Left ventricle myocardium inferior (tissue), 1 donor: ENCODE results near the gene TTC21B. TPM values are rescaled to one million over a fixed set of nuclear protein-coding genes. Genes with fewer than 3 reads are reported as not detected.
A peak's percentile ranks its signal among the peaks of the same experiment; 100 is the strongest.

ENCODE experiments used
- DNase-seq: peaks from one replicate; pipeline ENCODE4 v3.0.0-alpha.2; 2020
- H3K27ac ChIP-seq: fragments of 200-600 bp; replicated peaks from 2 replicates; pipeline ENCODE4 v1.8.0; 2021
- H3K27me3 ChIP-seq: fragments of 200-600 bp; 2 replicates; pipeline ENCODE4 v1.8.0; 2021; ENCODE audit warnings: low read depth
- H3K36me3 ChIP-seq: fragments of 200-600 bp; 2 replicates; pipeline ENCODE4 v1.8.0; 2021
- H3K4me1 ChIP-seq: fragments of 200-600 bp; 2 replicates; pipeline ENCODE4 v1.8.0; 2021
- H3K4me3 ChIP-seq: fragments of 200-600 bp; 2 replicates; pipeline ENCODE4 v1.8.0; 2021; ENCODE audit warnings: mild to moderate bottlenecking, moderate library complexity
- H3K9me3 ChIP-seq: fragments of 200-600 bp; replicated peaks from 2 replicates; pipeline ENCODE4 v1.8.0; 2021
- intact Hi-C: fragments of 100-400 bp; cut with micrococcal nuclease; formaldehyde crosslinking; loops from one replicate; pipeline ENCODE4 v1.11.0; 2022
- total RNA-seq: library from RNA; stranded (reverse); fragmentation: NEBNext Ultra II Directional; extraction: Animal tissue kit (Norgen Biotek cat#: 25700); gene quantifications from one replicate; pipeline ENCODE4 v1.2.1, GENCODE V29; 2021
- TF ChIP-seq, protein P1 (sequence below): fragments of 200-600 bp; IDR thresholded peaks from 2 replicates; pipeline ENCODE4 v1.8.0; 2021; ENCODE audit warnings: antibody characterized with exemption, mild to moderate bottlenecking, borderline replicate concordance
- donor health status: DM: no; HTN: yes; CAD: no; lungs with severe emphysema.

TTC21B gene
- total RNA-seq, 1 donor from 2014 or later = 15.5 TPM

- H3K4me1 ChIP-seq = peaks cover 12% of the 10 kb centered on the region
- intact Hi-C loops = no loop called here
- TF ChIP-seq, protein P1, sequence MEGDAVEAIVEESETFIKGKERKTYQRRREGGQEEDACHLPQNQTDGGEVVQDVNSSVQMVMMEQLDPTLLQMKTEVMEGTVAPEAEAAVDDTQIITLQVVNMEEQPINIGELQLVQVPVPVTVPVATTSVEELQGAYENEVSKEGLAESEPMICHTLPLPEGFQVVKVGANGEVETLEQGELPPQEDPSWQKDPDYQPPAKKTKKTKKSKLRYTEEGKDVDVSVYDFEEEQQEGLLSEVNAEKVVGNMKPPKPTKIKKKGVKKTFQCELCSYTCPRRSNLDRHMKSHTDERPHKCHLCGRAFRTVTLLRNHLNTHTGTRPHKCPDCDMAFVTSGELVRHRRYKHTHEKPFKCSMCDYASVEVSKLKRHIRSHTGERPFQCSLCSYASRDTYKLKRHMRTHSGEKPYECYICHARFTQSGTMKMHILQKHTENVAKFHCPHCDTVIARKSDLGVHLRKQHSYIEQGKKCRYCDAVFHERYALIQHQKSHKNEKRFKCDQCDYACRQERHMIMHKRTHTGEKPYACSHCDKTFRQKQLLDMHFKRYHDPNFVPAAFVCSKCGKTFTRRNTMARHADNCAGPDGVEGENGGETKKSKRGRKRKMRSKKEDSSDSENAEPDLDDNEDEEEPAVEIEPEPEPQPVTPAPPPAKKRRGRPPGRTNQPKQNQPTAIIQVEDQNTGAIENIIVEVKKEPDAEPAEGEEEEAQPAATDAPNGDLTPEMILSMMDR = no peak
- DNase-seq = no peak
- no peak overlapping the region for H3K4me3 ChIP-seq
- peaks cover 63% of the 10 kb centered on the region for H3K36me3 ChIP-seq
- H3K27ac ChIP-seq = peak overlapping the region; percentile 21
- no peaks in the 10 kb centered on the region for H3K9me3 ChIP-seq
- no peaks in the 10 kb centered on the region for H3K27me3 ChIP-seq
Measured at GRCh38 chr2:165889158-165889557, 64.4 kb downstream of the TTC21B start.

DNA sequence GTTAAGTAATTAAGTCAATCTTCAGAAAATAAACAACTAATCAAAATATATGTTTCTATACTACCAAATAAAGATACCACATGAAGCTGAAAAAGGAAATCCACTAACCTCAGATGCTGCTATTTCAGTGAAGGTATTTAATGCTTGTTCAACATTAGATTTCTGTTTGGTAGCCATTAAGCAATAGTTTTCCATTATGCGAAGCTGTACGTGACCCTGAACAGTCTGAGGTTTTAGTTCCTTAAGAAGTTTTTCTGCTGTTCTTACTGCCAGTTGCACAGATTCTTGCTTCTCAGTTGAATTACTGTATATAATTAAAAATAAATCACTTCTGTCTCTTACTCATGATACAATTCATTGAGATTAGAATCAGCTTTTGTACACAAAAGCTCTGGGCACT lies 65.4 kb downstream of the TTC21B start:
- Histone ChIP-seq H3K36me3 (peaks cover 62% of the 10 kb centered on the region), H3K9me3 (no peaks in the 10 kb centered on the region), H3K4me1 (peaks cover 12% of the 10 kb centered on the region), H3K27ac (no peak overlapping the region), H3K4me3 (no peak overlapping the region), H3K27me3 (no peaks in the 10 kb centered on the region)
- intact Hi-C loops = no loop called here
- TF ChIP-seq, protein P1 = no peak
- no peak for DNase-seq

DNA sequence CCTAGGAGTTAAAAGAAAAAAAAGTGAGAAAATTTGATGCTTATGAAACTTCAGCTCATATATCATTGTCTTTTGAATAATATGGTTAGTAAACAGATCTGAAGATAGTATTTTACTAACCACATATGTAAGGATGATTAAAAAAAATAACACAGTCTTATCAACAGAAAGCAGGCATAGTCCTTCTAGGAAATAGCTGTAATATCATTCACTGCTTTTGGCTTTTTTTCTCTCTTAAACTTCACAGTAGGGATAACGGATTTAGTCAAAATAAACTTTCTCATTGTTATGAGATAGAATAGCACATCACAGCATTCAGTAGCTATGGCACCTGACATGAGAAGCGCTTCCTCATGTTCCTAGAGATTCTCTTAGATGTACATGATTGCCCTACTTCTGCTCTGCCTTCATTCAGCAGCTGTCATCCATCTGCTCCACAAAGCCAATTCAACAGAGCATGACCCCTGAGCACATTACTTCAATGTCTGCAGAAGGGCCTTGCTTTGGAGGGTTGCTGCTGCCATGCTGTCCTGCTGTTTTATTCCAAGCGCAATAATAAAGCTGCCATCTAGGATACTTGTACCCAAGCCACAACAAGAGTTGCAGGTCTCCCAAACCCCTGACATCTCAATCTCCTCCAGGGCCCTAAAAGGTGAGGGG lies 67.0 kb downstream of the TTC21B start:
- Histone ChIP-seq H3K27ac (no peak overlapping the region), H3K27me3 (no peaks in the 10 kb centered on the region), H3K4me3 (no peak overlapping the region), H3K4me1 (peaks cover 12% of the 10 kb centered on the region), H3K9me3 (no peaks in the 10 kb centered on the region), H3K36me3 (peaks cover 60% of the 10 kb centered on the region)
- TF ChIP-seq, protein P1 = no peak
- no peak for DNase-seq
- intact Hi-C loops = no loop called here

- TF ChIP-seq, protein P1 = no peak
- Histone ChIP-seq H3K36me3 (peaks cover 47% of the 10 kb centered on the region), H3K27me3 (no peaks in the 10 kb centered on the region), H3K4me1 (no peaks in the 10 kb centered on the region), H3K4me3 (no peak overlapping the region), H3K27ac (no peak overlapping the region), H3K9me3 (peaks cover under 1% of the 10 kb centered on the region)
- DNase-seq = no peak
- intact Hi-C loops = loop anchor here (10.0 kb wide), 1 partner anchor 473 kb away; no protein-coding TSS in a partner anchor
Measured at GRCh38 chr2:165877565-165878550, 75.7 kb downstream of the TTC21B start.

DNA sequence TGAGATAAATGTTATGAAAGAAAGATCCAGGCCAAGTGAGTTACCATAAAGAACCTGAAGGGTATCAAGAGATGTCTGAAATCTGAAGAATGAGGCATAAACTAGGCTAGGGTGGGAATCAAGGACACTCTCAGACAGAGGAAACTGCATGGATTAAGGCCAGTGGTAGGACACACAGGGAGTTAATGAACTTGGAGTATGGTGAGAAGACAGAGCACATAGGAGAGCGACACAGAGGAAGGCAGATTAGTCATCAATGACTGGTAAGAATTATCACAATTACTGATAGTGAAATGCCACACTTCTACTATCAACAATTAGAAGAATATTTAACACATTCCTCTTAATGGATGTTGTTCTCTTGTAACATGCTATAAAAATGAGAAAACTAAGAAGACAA lies 76.9 kb downstream of the TTC21B start:
- Histone ChIP-seq H3K27ac (no peak overlapping the region), H3K36me3 (peaks cover 51% of the 10 kb centered on the region), H3K27me3 (no peaks in the 10 kb centered on the region), H3K4me1 (no peaks in the 10 kb centered on the region), H3K4me3 (no peak overlapping the region), H3K9me3 (peaks cover 8% of the 10 kb centered on the region)
- TF ChIP-seq, protein P1 = no peak
- intact Hi-C loops = loop anchor here (10.0 kb wide), 1 partner anchor 472 kb away; no protein-coding TSS in a partner anchor
- DNase-seq = no peak
